Astrocyte (in vitro differentiated cells and primary cell): ENCODE data around the gene POT1. TPM values are rescaled to one million over a fixed set of nuclear protein-coding genes. Genes with fewer than 3 reads are reported as not detected.

Experiments
- DNase-seq: peaks from one replicate; pipeline ENCODE4 v3.0.0-alpha.2; 2010; ENCODE audit warnings: low read depth
- FAIRE-seq: peaks from 2 replicates; lab custom pipeline; 2011; peaks lifted over from hg19 to GRCh38; lab: Jason Lieb, UNC
- H2AFZ ChIP-seq: 2 replicates; pipeline ENCODE4 v1.6.0; 2012; ENCODE audit warnings: low read depth, low read length, inconsistent platforms
- H3K27ac ChIP-seq: 2 replicates; pipeline ENCODE4 v1.5.1; 2011; ENCODE audit warnings: low read depth, low read length, inconsistent platforms
- H3K27me3 ChIP-seq: 2 replicates; pipeline ENCODE4 v1.6.0; 2011; ENCODE audit warnings: low read length, inconsistent platforms; ENCODE audit not compliant: insufficient read depth
- H3K36me3 ChIP-seq: 2 replicates; pipeline ENCODE4 v1.5.1; 2011; ENCODE audit warnings: low read length, inconsistent platforms; ENCODE audit not compliant: insufficient read depth
- H3K4me1 ChIP-seq: 2 replicates; pipeline ENCODE4 v1.5.1; 2011; ENCODE audit warnings: low read length, inconsistent platforms; ENCODE audit not compliant: insufficient read depth
- H3K4me2 ChIP-seq: 2 replicates; pipeline ENCODE4 v1.6.0; 2012; ENCODE audit warnings: low read length, inconsistent platforms
- H3K4me3 ChIP-seq: 2 replicates; pipeline ENCODE4 v1.5.1; 2011; ENCODE audit warnings: low read depth, mild to moderate bottlenecking, low read length, inconsistent platforms; ENCODE audit not compliant: insufficient read depth
- H3K79me2 ChIP-seq: 2 replicates; pipeline ENCODE4 v1.6.0; 2012; ENCODE audit warnings: mild to moderate bottlenecking, low read length, inconsistent platforms; ENCODE audit not compliant: insufficient read depth
- H3K9ac ChIP-seq: 2 replicates; pipeline ENCODE4 v1.6.0; 2012; ENCODE audit warnings: mild to moderate bottlenecking, low read length, inconsistent platforms
- H3K9me3 ChIP-seq: 2 replicates; pipeline ENCODE4 v1.5.1; 2012; ENCODE audit warnings: low read depth, mild to moderate bottlenecking, low read length, inconsistent platforms; ENCODE audit not compliant: insufficient read depth
- H4K20me1 ChIP-seq: 2 replicates; pipeline ENCODE4 v1.6.0; 2012; ENCODE audit warnings: low read length, inconsistent platforms; ENCODE audit not compliant: insufficient read depth
- H3K27ac Mint-ChIP-seq: one replicate; pipeline ENCODE4 v1.8.0; 2021; ENCODE audit warnings: mild to moderate bottlenecking, mixed read lengths; ENCODE audit not compliant: unreplicated experiment
- H3K27me3 Mint-ChIP-seq: one replicate; pipeline ENCODE4 v1.8.0; 2021; ENCODE audit warnings: low read depth, mixed read lengths; ENCODE audit not compliant: unreplicated experiment
- H3K36me3 Mint-ChIP-seq: one replicate; pipeline ENCODE4 v1.8.0; 2021; ENCODE audit warnings: low read depth, mixed read lengths; ENCODE audit not compliant: unreplicated experiment
- H3K4me1 Mint-ChIP-seq: one replicate; pipeline ENCODE4 v1.8.0; 2021; ENCODE audit warnings: low read depth, mixed read lengths; ENCODE audit not compliant: unreplicated experiment
- H3K4me3 Mint-ChIP-seq: one replicate; pipeline ENCODE4 v1.8.0; 2021; ENCODE audit warnings: mild to moderate bottlenecking, moderate library complexity, mixed read lengths; ENCODE audit not compliant: unreplicated experiment
- H3K9me3 Mint-ChIP-seq: one replicate; pipeline ENCODE4 v1.8.0; 2021; ENCODE audit warnings: mild to moderate bottlenecking, mixed read lengths; ENCODE audit not compliant: unreplicated experiment
- CTCF ChIP-seq: IDR thresholded peaks from 2 replicates; pipeline ENCODE4 v1.5.1; 2011; ENCODE audit warnings: low read depth, mild to moderate bottlenecking, inconsistent platforms, low read length, moderate library complexity; ENCODE audit not compliant: insufficient read depth
- EZH2 ChIP-seq: IDR thresholded peaks from 2 replicates; pipeline ENCODE4 v1.6.1; 2012; ENCODE audit warnings: mild to moderate bottlenecking, low read length, inconsistent platforms; ENCODE audit not compliant: insufficient read depth
- total RNA-seq: library from RNA; stranded (reverse); gene quantifications from 2 replicates; pipeline ENCODE4 v1.2.1, GENCODE V29; 2021

POT1 gene
- total RNA-seq, 1 donor from 2014 or later: 14.6 TPM

- TF ChIP-seq EZH2 (no peak), CTCF (no peak)
- H3K9me3 ChIP-seq: no peaks in the 10 kb centered on the region
- H3K4me1 Mint-ChIP-seq: no peaks in the 10 kb centered on the region
- no peaks in the 10 kb centered on the region for H3K36me3 ChIP-seq
- no peaks in the 10 kb centered on the region for H3K4me1 ChIP-seq
- no peak overlapping the region for H2AFZ ChIP-seq
- H3K27ac ChIP-seq: no peak overlapping the region
- H3K27ac Mint-ChIP-seq: no peak overlapping the region
- H3K9ac ChIP-seq: no peak overlapping the region
- no peak for FAIRE-seq
- H4K20me1 ChIP-seq: peaks cover 23% of the 10 kb centered on the region
- no peaks in the 10 kb centered on the region for H3K36me3 Mint-ChIP-seq
- H3K79me2 ChIP-seq: peaks cover 82% of the 10 kb centered on the region
- no peaks in the 10 kb centered on the region for H3K27me3 ChIP-seq
- no peaks in the 10 kb centered on the region for H3K9me3 Mint-ChIP-seq
- DNase-seq: no peak
- no peaks in the 10 kb centered on the region for H3K27me3 Mint-ChIP-seq
- H3K4me2 ChIP-seq: no peak overlapping the region
- no peak overlapping the region for H3K4me3 Mint-ChIP-seq
- no peak overlapping the region for H3K4me3 ChIP-seq
Observed at GRCh38 chr7:124919841-124920240, 9.8 kb downstream of the POT1 start.

- TF ChIP-seq CTCF (no peak), EZH2 (no peak)
- Mint-ChIP-seq H3K9me3 (no peaks in the 10 kb centered on the region), H3K4me3 (no peak overlapping the region), H3K36me3 (no peaks in the 10 kb centered on the region), H3K4me1 (no peaks in the 10 kb centered on the region), H3K27me3 (no peaks in the 10 kb centered on the region), H3K27ac (no peak overlapping the region)
- Histone ChIP-seq H4K20me1 (peaks cover 23% of the 10 kb centered on the region), H3K9ac (no peak overlapping the region), H3K27ac (no peak overlapping the region), H3K36me3 (peaks cover 5% of the 10 kb centered on the region), H3K9me3 (no peaks in the 10 kb centered on the region), H3K27me3 (no peaks in the 10 kb centered on the region), H3K4me1 (no peaks in the 10 kb centered on the region), H3K4me2 (no peak overlapping the region), H2AFZ (no peak overlapping the region), H3K4me3 (no peak overlapping the region), H3K79me2 (peaks cover 71% of the 10 kb centered on the region)
- DNase-seq: no peak
- no peak for FAIRE-seq
Observed at GRCh38 chr7:124918662-124919061, 11.0 kb downstream of the POT1 start.

GRCh38 chr7:124915242-124915641 lies 14.4 kb downstream of the POT1 start:
- no peak overlapping the region for H3K4me2 ChIP-seq
- H3K27ac ChIP-seq: no peak overlapping the region
- Mint-ChIP-seq H3K4me3 (no peak overlapping the region), H3K9me3 (no peaks in the 10 kb centered on the region), H3K36me3 (no peaks in the 10 kb centered on the region), H3K27me3 (no peaks in the 10 kb centered on the region), H3K27ac (no peak overlapping the region), H3K4me1 (no peaks in the 10 kb centered on the region)
- H3K9ac ChIP-seq: no peak overlapping the region
- H4K20me1 ChIP-seq: peaks cover 20% of the 10 kb centered on the region
- no peak overlapping the region for H3K4me3 ChIP-seq
- peaks cover 37% of the 10 kb centered on the region for H3K79me2 ChIP-seq
- H3K9me3 ChIP-seq: no peaks in the 10 kb centered on the region
- H3K36me3 ChIP-seq: peaks cover 7% of the 10 kb centered on the region
- TF ChIP-seq EZH2 (no peak), CTCF (no peak)
- no peak for DNase-seq
- no peak for FAIRE-seq
- H2AFZ ChIP-seq: no peak overlapping the region
- no peaks in the 10 kb centered on the region for H3K4me1 ChIP-seq
- H3K27me3 ChIP-seq: no peaks in the 10 kb centered on the region
